Neural cell (in vitro differentiated cells): Measurements from ENCODE around the gene SPDYE16.
"Not testable (repeated sequence)": the region's sequence is repeated elsewhere in the genome, so short reads cannot be mapped to it uniquely, and the experiment has no call there.

Source experiments
- CTCF ChIP-seq: fragments of 450-650 bp; IDR thresholded peaks from 2 replicates; pipeline ENCODE4 v1.5.1; 2014; ENCODE audit warnings: antibody characterized with exemption, mild to moderate bottlenecking, moderate library complexity; ENCODE audit not compliant: poor library complexity, severe bottlenecking
- EP300 ChIP-seq: fragments of 450-650 bp; conservative IDR thresholded peaks from 2 replicates; pipeline ENCODE4 v1.6.1; 2014; ENCODE audit warnings: antibody characterized with exemption, mild to moderate bottlenecking, moderate library complexity; ENCODE audit not compliant: poor library complexity, severe bottlenecking
- EZH2 ChIP-seq: fragments of 200-600, 300-800 bp; shearing (Covaris generic), sonication (generic); IDR thresholded peaks from 2 replicates; pipeline ENCODE4 v1.6.1; 2014; ENCODE audit warnings: antibody characterized with exemption, low read length, borderline replicate concordance, mild to moderate bottlenecking; ENCODE audit not compliant: insufficient read depth, poor library complexity, severe bottlenecking
- POLR2AphosphoS5 ChIP-seq: IDR thresholded peaks from 2 replicates; pipeline ENCODE4 v1.6.1; 2012
- RAD21 ChIP-seq: fragments of 450-650 bp; conservative IDR thresholded peaks from 2 replicates; pipeline ENCODE4 v1.6.1; 2014; ENCODE audit warnings: antibody characterized with exemption, mild to moderate bottlenecking, moderate library complexity
- REST ChIP-seq: IDR thresholded peaks from 2 replicates; pipeline ENCODE4 v1.6.1; 2012; ENCODE audit warnings: borderline replicate concordance
- SMC3 ChIP-seq: fragments of 450-650 bp; conservative IDR thresholded peaks from 2 replicates; pipeline ENCODE4 v1.6.1; 2014; ENCODE audit warnings: antibody characterized with exemption, mild to moderate bottlenecking, moderate library complexity; ENCODE audit not compliant: poor library complexity
- TAF1 ChIP-seq: IDR thresholded peaks from 2 replicates; pipeline ENCODE4 v1.6.1; 2012; ENCODE audit warnings: low read depth

DNA sequence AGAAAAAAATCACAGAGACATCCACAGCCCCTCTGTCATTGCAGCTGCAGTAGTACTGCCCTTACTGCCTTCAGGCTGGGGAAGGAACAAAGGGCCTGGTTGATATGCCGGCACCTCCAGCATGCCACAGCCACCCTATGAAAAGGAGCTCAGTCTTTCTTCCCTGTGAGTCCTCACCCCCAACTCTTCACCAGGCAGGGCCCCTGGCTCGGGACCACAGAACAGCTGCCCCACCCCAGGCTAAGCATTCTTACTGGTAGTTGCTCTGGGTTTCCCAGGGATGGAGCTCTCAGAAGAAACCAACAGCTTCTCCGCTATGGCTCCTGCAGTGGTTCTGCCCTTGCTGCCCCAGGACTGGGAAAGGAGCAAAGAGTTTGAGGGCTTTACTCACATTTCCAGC lies 47.9 kb upstream of the SPDYE16 start:
- TF ChIP-seq CTCF, EP300, TAF1, REST, EZH2, POLR2AphosphoS5, RAD21, SMC3: not testable (repeated sequence)
